Measurements from ENCODE around the gene MSH4.

DNA sequence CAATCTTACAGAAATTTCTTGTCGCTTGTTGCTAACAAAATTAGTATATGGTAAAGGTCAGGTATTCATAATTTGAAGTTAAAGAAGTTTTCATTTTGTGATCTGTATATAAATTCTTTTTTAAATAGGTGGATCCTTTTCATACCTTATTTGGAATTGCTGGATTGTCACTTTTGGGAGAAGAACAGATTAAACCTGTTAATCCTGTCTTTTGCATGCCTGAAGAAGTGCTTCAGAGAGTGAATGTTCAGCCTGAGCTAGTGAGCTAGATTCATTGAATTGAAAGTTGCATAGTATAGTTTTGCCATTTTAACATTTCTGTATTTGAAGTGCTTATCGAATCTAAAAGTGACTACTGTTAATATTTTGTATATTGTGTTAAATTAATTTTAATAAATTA, 2.3 kb upstream of the MSH4 start:
- TF ChIP-seq POLR2A (IDR thresholded peaks at IDR 0.05; ENCODE audit: low read depth, low read length) (no peak), POU2F2 (IDR thresholded peaks at IDR 0.05; ENCODE audit: low read depth, low read length) (no peak), POLR2AphosphoS5 (IDR thresholded peaks at IDR 0.05; ENCODE audit: low read depth, low read length) (no peak), TAF1 (IDR thresholded peaks at IDR 0.05; ENCODE audit: low read depth, low read length) (no peak), SPI1 (IDR thresholded peaks at IDR 0.05; ENCODE audit: low read depth, low read length) (no peak)
